Measurements from ENCODE around the gene PLXDC2.

DNA sequence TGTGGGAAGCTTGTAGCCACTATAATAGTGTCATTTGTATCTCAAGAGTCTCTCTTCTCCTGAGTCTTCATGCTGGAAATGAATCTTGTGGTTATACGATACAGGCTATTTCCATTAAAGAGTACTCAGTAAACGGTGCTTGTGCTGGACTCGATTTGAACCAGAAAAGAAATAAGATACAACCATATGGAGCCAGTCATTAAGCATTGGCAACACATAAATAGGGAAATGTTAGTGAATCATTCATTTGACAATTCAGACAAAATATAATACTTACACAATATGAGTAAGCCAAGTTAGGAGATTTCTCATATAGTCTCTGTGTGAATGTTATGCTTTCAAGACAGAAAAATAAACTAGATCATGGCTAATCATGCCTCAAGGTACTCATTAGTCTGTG lies 356.8 kb downstream of the PLXDC2 start:
- TF ChIP-seq, protein P1, sequence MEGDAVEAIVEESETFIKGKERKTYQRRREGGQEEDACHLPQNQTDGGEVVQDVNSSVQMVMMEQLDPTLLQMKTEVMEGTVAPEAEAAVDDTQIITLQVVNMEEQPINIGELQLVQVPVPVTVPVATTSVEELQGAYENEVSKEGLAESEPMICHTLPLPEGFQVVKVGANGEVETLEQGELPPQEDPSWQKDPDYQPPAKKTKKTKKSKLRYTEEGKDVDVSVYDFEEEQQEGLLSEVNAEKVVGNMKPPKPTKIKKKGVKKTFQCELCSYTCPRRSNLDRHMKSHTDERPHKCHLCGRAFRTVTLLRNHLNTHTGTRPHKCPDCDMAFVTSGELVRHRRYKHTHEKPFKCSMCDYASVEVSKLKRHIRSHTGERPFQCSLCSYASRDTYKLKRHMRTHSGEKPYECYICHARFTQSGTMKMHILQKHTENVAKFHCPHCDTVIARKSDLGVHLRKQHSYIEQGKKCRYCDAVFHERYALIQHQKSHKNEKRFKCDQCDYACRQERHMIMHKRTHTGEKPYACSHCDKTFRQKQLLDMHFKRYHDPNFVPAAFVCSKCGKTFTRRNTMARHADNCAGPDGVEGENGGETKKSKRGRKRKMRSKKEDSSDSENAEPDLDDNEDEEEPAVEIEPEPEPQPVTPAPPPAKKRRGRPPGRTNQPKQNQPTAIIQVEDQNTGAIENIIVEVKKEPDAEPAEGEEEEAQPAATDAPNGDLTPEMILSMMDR (IDR thresholded peaks at IDR 0.05; ENCODE audit: low read depth, low read length, poor library complexity, severe bottlenecking): no peak
- TF ChIP-seq EZH2phosphoT487 (IDR thresholded peaks at IDR 0.05; ENCODE audit: borderline replicate concordance, low read length): no peak
